HL-60/S4 treated with retinoic acid at 250 ng/mL for 4 days and 3 days (cell line): ENCODE data around the gene UCMA.
"Not testable (repeated sequence)": the region's sequence is repeated elsewhere in the genome, so short reads cannot be mapped to it uniquely, and the experiment has no call there.

ENCODE experiments used
- in situ Hi-C: fragments of 300-500 bp; cut with MboI; formaldehyde crosslinking; loops from 2 replicates; pipeline ENCODE4 v1.7.0; 2022; ENCODE audit warnings: low sequenced_read_pairs

UCMA gene

DNA sequence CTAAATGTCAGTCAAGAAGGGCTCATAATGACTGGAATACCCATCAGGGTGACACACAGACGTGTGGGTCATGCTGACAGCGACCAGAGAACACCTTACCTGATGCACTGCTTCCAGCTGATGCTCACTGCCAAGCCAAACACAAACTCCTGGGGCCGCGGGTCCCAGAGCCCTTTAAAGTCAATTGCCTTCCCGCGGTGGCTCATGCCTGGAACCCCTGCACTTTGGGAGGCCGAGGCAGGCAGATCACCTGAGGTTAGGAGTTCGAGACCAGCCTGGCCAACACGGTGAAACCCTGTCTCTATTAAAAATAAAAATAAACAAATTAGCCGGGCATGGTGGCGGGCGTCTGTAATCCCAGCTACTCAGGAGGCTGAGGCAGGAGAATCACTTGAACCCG is 562 bp upstream of the UCMA start:
- in situ Hi-C loops = not testable (repeated sequence)

GRCh38 chr10:13233358-13233757 is 816 bp downstream of the UCMA start:
- in situ Hi-C loops = no loop called here

DNA sequence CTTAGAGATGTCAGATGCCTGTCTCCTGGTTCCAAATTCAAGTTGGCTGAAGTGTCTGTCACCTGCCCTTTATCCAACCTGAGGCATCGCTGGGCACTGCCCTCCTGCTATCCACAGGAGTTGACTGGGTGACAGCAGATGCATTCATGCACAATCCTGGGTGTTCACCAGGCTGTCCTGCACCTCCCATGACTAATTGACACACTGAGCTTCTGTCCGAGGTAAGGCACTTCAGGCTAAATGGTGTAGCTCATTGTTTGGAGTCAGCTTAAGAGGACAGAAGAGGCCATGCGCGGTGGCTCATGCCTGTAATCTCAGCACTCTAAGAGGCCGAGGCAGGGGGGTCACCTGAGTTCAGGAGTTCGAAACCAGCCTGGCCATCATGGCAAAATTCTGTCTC is 2.4 kb downstream of the UCMA start:
- in situ Hi-C loops = no loop called here

- in situ Hi-C loops = no loop called here
Observed at GRCh38 chr10:13231190-13231589, 3.0 kb downstream of the UCMA start.

GRCh38 chr10:13227031-13227430 is 7.1 kb downstream of the UCMA start:
- in situ Hi-C loops = no loop called here

DNA sequence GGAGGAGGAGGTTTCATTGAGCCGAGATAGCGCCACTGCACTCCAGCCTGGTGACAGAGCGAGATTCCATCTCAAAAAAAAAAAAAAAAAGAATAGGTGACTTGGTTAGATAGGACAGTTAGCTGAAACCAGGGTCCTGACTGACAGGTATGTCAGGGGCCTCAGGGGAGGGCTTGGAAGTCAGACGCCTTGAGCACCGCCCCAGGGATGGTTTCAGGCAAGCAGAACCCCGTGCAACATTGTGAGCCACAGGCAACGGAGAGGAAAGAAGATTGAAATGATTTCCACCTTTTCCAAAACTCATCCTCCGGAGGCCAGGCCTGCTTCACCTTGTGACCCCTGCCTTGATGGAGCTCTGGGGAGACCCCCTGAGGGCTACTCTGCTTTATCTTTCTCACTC is 8.6 kb downstream of the UCMA start:
- in situ Hi-C loops = no loop called here

DNA sequence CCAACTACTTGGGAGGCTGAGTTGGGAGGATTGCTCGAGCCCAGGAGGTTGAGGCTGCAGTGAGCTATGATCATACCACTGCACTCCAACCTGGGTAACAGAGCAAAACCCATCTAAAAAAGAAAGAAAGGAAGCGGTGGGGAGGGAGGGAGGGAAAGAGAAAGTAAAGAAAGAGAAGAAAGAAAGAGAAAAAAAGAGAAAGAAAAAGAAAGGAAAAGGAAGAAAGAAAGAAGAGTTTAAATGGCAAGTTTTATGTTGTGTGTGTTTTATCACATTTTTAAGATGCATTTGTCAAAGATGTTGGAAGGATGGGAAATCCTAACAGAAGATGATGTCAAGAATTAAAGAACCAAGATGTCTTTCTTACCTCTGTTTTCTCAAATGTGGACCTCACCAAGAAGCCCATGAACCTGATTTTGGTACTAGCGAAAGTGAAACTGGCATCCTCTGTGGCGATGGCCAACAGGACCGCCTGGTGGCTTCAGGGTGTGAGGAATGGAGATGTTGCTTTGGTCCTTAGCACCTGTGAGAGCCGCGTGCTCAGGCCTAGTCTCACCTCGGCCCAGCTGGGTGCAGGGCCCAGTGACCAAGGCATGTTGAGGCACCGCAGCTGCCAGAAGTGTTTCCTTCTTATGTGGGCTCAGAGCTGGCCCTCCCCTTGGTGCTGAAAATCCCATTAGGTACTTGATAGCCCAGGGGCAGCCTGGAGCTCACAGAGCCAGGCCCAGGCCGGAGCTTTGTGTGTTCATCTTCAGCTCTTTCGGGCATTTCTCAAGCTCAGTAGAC is 9.8 kb downstream of the UCMA start:
- in situ Hi-C loops = no loop called here

DNA sequence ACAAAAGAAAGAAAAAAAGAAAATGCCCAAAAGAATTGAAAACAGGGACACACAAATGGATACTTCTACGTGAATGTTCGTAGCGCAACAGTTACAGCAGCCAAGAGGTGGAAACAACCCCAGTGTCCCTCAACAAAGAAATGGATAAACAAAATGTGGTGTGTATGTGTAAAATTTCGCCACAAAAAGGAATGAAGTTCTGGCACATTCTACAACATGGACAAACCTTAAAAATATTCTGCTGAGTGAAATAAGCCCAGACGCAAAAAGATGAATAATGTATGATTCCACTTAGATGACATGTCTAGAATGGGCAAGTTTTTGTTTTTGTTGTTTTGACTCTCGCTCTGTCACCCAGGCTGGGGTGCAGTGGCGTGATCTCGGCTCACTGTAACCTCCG is 10.9 kb downstream of the UCMA start:
- in situ Hi-C loops = no loop called here

GRCh38 chr10:13222566-13222965 is 11.6 kb downstream of the UCMA start:
- in situ Hi-C loops = no loop called here

- in situ Hi-C loops = no loop called here
Observed at GRCh38 chr10:13222151-13222550, 12.0 kb downstream of the UCMA start.

- in situ Hi-C loops = no loop called here
Observed at GRCh38 chr10:13221572-13221971, 12.6 kb downstream of the UCMA start.

- in situ Hi-C loops = no loop called here
Observed at GRCh38 chr10:13219685-13220670, 14.2 kb downstream of the UCMA start.

DNA sequence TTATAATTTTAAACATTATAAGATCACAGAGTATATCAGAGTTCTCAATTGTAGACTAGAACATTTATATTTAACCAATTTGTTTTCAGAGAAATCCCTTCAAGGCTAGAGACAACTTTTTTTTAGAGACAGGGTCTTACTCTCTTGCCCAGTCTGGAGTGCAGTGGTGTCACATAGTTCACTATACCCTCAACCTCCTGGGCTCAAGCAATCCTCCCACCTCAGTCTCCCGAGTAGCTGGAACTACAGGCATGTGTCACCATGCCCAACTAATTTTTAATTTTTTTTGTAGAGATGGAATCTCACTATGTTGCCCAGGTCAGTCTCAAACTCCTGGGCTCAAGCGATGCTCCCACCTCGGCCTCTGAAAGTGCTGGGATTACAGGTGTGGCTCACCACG is 15.3 kb downstream of the UCMA start:
- in situ Hi-C loops = no loop called here

DNA sequence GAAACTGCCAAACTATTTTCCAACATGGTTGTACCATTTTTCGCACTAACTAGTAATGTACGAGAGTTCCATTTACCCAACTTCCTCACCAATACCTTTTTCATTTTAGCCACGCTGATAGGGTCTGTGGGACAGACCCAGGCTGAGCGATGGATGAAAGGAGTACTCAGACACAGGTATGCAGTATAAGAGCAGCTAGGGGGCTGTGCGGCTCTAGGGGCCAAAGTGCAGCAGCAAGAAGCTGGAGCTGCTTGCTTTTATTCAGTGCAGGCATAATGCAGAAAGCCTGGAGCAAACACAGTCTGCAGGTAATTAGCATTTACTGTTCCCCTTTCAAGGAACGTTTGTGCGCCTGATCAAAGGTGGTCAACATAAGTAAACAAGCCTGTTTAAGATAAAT is 21.0 kb downstream of the UCMA start:
- in situ Hi-C loops = no loop called here

DNA sequence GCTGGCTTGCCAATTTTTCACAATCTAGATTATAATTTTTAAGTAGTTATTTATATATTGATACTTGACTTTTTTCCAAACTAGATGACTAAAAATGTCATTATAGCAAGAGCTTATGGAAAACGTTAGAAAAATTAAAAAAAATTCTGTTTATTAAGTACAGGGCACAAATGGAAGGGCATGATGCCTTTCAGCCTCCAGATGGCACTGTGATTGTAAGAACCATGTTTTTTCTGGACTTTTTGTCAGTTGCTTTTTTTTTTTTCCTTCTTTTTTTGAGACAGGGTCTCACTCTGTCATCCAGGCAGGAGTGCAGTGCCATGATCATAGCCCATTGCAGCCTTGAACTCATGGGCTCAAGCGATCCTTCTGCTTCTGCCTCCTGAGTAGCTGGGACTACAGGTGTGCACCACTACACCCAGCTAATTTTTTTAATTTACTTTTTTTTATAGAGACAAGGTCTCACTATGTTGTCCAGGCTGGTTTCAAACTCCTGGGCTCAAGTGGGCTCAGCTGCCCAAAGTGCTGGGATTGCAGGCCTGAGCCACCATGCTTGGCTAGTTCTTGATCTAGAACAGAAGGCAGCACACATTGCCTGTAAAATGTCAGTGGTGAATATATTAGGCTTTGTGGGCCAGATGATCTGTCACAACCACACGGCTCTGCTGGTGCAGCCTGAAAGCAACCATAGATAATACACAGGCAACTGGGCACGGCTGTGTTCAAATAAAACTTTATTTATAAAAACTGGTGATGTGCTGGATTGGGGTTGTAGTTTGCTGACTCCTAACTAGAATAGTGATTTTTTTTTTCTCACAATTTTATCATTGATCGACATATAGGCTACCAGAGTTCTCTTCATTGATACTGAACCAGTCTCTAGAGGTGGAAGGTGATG is 27.4 kb downstream of the UCMA start:
- in situ Hi-C loops = no loop called here

DNA sequence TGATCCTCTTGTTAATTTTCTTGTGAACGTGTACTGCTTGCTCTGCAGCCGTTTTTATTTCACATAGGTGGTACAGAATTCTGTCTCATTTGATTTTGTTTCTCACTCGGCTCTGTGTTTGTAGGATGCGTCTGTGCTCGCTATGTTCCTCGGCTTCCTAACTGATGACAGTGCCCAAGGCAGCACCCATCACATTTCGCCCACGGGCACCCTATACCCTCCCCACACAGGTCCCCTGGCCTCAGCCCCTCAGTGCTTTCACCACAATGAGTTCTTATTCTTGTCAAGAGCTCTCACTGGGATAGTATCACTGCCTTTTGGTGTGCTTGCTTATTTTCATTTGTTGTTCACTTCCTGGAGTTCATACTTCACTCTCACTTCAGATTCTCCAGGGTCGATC is 28.1 kb downstream of the UCMA start:
- in situ Hi-C loops = no loop called here

DNA sequence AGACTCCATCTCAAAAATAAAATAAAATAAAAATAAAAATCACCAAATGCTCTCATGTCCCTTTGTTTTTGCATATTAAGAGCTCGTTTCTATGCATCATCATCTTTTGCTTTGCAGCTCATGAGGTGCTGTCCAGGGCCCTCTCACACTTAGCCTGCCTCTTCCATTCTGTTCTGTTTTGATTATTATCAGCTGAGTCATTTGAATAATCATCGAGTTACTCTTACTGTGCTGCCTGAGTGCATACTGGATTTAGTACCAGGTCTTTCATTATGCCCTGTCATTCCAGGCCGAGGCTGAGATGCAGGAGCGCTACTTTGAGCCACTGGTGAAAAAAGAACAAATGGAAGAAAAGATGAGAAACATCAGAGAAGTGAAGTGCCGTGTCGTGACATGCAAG is 33.0 kb downstream of the UCMA start:
- in situ Hi-C loops = no loop called here

DNA sequence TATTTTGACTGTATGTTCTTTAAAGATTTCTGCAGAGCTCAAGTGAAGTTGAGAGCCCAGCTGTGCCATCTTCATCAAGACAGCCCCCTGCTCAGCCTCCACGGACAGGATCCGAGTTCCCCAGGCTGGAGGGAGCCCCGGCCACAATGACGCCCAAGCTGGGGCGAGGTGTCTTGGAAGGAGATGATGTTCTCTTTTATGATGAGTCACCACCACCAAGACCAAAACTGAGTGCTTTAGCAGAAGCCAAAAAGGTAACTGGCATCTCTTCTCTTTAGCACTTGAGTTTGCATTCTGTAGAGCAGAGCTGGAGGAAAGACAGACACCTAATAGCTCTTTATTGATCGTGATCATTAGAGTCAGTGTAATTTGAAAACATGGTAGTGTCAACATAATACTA is 39.2 kb downstream of the UCMA start:
- in situ Hi-C loops = no loop called here

GRCh38 chr10:13193637-13194036 is 40.5 kb downstream of the UCMA start:
- in situ Hi-C loops = no loop called here

DNA sequence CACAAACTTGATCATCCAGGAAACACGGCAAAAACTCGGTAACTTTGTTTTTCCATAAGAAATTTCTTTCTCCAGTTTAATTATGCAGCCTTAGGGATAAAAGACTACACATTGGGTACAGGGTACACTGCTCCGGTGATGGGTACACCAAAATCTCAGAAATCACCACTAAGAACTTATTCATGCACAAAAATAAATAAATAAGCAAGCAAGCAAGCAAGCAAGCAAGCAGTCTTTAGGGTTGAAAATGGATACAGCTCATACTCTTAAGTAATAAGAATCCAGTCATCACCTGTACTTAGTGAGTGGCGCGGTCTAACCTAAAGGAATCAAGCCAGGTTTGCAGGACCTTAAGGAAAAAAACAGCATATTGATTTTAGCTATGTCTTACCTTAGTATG is 42.8 kb downstream of the UCMA start:
- in situ Hi-C loops = no loop called here

DNA sequence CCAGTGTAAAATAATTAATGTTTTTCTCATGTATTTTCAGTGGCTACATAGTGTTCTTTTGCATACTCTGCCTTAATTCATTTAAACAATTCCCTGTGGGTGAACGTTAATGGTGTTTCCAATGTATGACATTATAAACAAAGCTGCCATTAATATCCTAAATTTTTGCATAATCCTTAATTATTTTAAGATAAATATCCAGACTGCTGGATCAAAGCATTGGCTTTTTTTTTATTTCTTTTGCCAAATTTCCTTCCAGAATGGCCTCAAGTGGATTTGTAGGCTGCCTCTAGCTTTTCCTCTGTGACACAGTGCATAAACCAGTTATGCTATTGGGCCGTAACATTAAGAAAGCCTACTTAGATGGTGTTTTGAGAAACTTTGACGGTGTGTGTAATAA is 43.4 kb downstream of the UCMA start:
- in situ Hi-C loops = no loop called here
